ENCODE results near the gene EML1. TPM values are rescaled to one million over a fixed set of nuclear protein-coding genes. Genes with fewer than 3 reads are reported as not detected.

The EML1 gene
- total RNA-seq, 1 experiment from 2014 or later, result 16.1 TPM

- H3K4me1 Mint-ChIP-seq, result peaks cover 56% of the 10 kb centered on the region
- ChIA-PET POLR2A (no interaction called here), CTCF (interaction anchor here (1.2 to 1.7 kb wide), 3 partner anchors 17 to 318 kb away, joined by 3 read pairs; no protein-coding TSS in a partner anchor)
- no peaks in the 10 kb centered on the region for H3K36me3 Mint-ChIP-seq
- no peak overlapping the region for H3K4me3 Mint-ChIP-seq
- TF ChIP-seq ELF4 (CRISPR knock-in tag; IDR thresholded peaks at IDR 0.05; ENCODE audit: low read depth), result no peak
- TF ChIP-seq NFYB (CRISPR knock-in tag; conservative IDR thresholded peaks at IDR 0.05; ENCODE audit: low read depth), result no peak
- no peak for TF ChIP-seq ZSCAN18 (CRISPR knock-in tag; IDR thresholded peaks at IDR 0.05)
- TF ChIP-seq ERG (CRISPR knock-in tag; IDR thresholded peaks at IDR 0.05), result no peak
- H3K27ac Mint-ChIP-seq, result no peak overlapping the region
- peaks cover 28% of the 10 kb centered on the region for H3K27me3 Mint-ChIP-seq (ENCODE audit: low read depth)
- DNase-seq (ENCODE audit: low spot score) (no peak), ATAC-seq (no peak)
- H3K9me3 Mint-ChIP-seq, result no peaks in the 10 kb centered on the region
Measured at GRCh38 chr14:99875421-99875820, 82.2 kb downstream of the EML1 start.

- peak; percentile 20 for ATAC-seq
- no peaks in the 10 kb centered on the region for H3K9me3 Mint-ChIP-seq
- peaks cover 28% of the 10 kb centered on the region for H3K27me3 Mint-ChIP-seq (ENCODE audit: low read depth)
- no peak overlapping the region for H3K27ac Mint-ChIP-seq
- TF ChIP-seq ZNF263 (CRISPR knock-in tag; IDR thresholded peaks at IDR 0.05; ENCODE audit: low read depth), result peak; percentile 21; the same call in 1 of the 2 replicates
- no peak for TF ChIP-seq AR (CRISPR knock-in tag; IDR thresholded peaks at IDR 0.05)
- POLR2A ChIA-PET, result no interaction called here
- H3K36me3 Mint-ChIP-seq, result no peaks in the 10 kb centered on the region
- CTCF ChIA-PET, result interaction anchor here (0.6 to 1.7 kb wide), 7 partner anchors 17 to 317 kb away, joined by 3 to 9 read pairs (median 3); no protein-coding TSS in a partner anchor
- no peak overlapping the region for H3K4me3 Mint-ChIP-seq
- peaks cover 56% of the 10 kb centered on the region for H3K4me1 Mint-ChIP-seq
- no peak for DNase-seq (ENCODE audit: low spot score)
Measured at GRCh38 chr14:99875836-99876235, 82.6 kb downstream of the EML1 start.

- peaks cover 53% of the 10 kb centered on the region for H3K4me1 Mint-ChIP-seq
- no peak for TF ChIP-seq RELA (CRISPR knock-in tag; IDR thresholded peaks at IDR 0.05; ENCODE audit: borderline replicate concordance)
- TF ChIP-seq ZNF396 (CRISPR knock-in tag; IDR thresholded peaks at IDR 0.05; ENCODE audit: borderline replicate concordance), result no peak
- no peak for TF ChIP-seq ZNF232 (CRISPR knock-in tag; IDR thresholded peaks at IDR 0.05)
- no peak for TF ChIP-seq TCF7 (CRISPR knock-in tag; IDR thresholded peaks at IDR 0.05; ENCODE audit: low read depth)
- no peak for TF ChIP-seq ZNF281 (CRISPR knock-in tag; IDR thresholded peaks at IDR 0.05)
- TF ChIP-seq ZMAT4 (CRISPR knock-in tag; IDR thresholded peaks at IDR 0.05), result no peak
- no peak for TF ChIP-seq GTF2I (CRISPR knock-in tag; conservative IDR thresholded peaks at IDR 0.05)
- no peak for TF ChIP-seq IRF1 (CRISPR knock-in tag; IDR thresholded peaks at IDR 0.05)
- no peak for TF ChIP-seq CTCF (IDR thresholded peaks at IDR 0.05)
- no peak for TF ChIP-seq FOXP4 (CRISPR knock-in tag; IDR thresholded peaks at IDR 0.05)
- TF ChIP-seq CREM (CRISPR knock-in tag; IDR thresholded peaks at IDR 0.05), result no peak
Measured at GRCh38 chr14:99876406-99876805, 83.2 kb downstream of the EML1 start.

More at GRCh38 chr14:99876406-99876805, 83.2 kb downstream of the EML1 start:
- DNase-seq (ENCODE audit: low spot score), result no peak
- Mint-ChIP-seq H3K9me3 (no peaks in the 10 kb centered on the region), H3K4me3 (no peak overlapping the region), H3K27ac (no peak overlapping the region), H3K36me3 (no peaks in the 10 kb centered on the region), H3K27me3 (ENCODE audit: low read depth) (peaks cover 23% of the 10 kb centered on the region)
- ChIA-PET CTCF (interaction anchor here (0.6 to 1.7 kb wide), 7 partner anchors 18 to 317 kb away, joined by 3 to 9 read pairs (median 3); no protein-coding TSS in a partner anchor), POLR2A (no interaction called here)
- no peak for ATAC-seq

Data from WTC11 (cell line).